ES-I3 (cell line): Measurements from ENCODE around the gene ESR2.

Experiments used
- H3K36me3 ChIP-seq: 2 replicates; pipeline ENCODE4 v1.6.1; 2013; ENCODE audit warnings: mild to moderate bottlenecking, low read length, control low read depth, moderate library complexity; ENCODE audit not compliant: insufficient read depth
- H3K4me1 ChIP-seq: 2 replicates; pipeline ENCODE4 v1.6.1; 2013; ENCODE audit warnings: mild to moderate bottlenecking, control low read depth, low read length; ENCODE audit not compliant: insufficient read depth
- H3K9ac ChIP-seq: 2 replicates; pipeline ENCODE4 v1.6.1; 2013; ENCODE audit warnings: low read depth, mild to moderate bottlenecking, low read length, moderate library complexity
- H3K9me3 ChIP-seq: 2 replicates; pipeline ENCODE4 v1.6.1; 2013; ENCODE audit warnings: mild to moderate bottlenecking, low read length, moderate library complexity; ENCODE audit not compliant: control insufficient read depth, insufficient read depth

ESR2 gene

GRCh38 chr14:64209444-64210131 lies 84.6 kb downstream of the ESR2 start:
- no peaks in the 10 kb centered on the region; the same call in 1 of the 2 replicates for H3K36me3 ChIP-seq

GRCh38 chr14:64208981-64209380 lies 85.2 kb downstream of the ESR2 start:
- Histone ChIP-seq H3K9ac (no peak overlapping the region), H3K36me3 (no peaks in the 10 kb centered on the region; the same call in 1 of the 2 replicates), H3K4me1 (no peaks in the 10 kb centered on the region), H3K9me3 (no peaks in the 10 kb centered on the region)

More at GRCh38 chr14:64209444-64210131, 84.6 kb downstream of the ESR2 start:
- H3K9me3 ChIP-seq: no peaks in the 10 kb centered on the region
- H3K4me1 ChIP-seq: no peaks in the 10 kb centered on the region
- H3K9ac ChIP-seq: no peak overlapping the region

DNA sequence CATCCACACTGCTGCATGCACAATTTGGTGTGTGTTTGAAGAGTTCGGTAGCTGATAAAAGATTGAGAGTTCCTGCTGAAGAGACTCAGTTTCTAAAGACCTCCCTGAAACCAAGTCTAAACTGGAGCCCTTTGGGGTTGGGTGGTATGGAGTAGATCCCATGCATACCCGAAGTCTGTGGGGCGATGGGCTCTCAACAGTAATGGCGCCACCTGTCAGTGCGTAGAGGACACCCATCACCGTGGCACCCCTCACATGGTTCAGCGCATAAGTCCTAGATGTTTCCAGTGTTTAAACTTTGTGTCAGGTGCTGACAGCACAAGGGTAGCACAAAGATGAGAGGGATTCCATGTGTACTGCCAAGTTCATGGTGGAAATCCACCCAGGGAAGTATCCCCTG lies 85.9 kb downstream of the ESR2 start:
- no peak overlapping the region for H3K9ac ChIP-seq
- H3K9me3 ChIP-seq: no peaks in the 10 kb centered on the region
- no peaks in the 10 kb centered on the region for H3K4me1 ChIP-seq
- no peaks in the 10 kb centered on the region; the same call in 1 of the 2 replicates for H3K36me3 ChIP-seq

DNA sequence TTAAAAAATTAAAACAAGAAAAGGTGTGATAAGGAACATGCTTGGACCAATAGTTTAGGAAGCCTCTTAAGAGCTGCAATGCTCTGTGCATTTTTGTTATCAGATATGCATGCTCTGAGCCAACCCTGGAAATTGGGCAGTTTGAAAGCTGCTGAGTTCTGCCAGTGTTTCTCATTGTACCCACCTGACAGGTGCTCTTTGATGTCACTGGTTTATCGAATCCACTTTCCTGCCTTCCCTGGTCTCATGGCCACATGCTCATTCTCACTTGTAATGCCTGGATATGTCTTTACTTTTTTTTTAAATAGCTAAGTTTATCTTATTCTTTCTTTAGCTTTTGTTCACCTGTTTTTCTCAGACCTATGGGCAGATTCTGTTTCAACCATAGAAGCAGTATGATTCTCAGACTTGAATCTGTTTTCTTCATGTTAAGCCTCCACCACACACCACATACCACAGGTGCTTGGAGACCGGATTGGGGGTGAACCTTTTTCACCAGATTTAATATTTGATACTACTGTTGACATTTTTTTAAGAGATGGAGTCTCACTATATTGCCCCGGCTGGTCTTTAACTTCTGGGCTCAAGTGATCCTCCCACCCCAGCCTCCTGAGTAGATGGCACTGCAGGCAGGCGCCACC lies 90.7 kb downstream of the ESR2 start:
- no peak overlapping the region for H3K9ac ChIP-seq
- no peaks in the 10 kb centered on the region for H3K9me3 ChIP-seq
- H3K36me3 ChIP-seq: 0 out of 2 replicates have a peak, but pooled peaks cover 2% of the 10 kb centered on the region
- H3K4me1 ChIP-seq: peaks cover 9% of the 10 kb centered on the region

DNA sequence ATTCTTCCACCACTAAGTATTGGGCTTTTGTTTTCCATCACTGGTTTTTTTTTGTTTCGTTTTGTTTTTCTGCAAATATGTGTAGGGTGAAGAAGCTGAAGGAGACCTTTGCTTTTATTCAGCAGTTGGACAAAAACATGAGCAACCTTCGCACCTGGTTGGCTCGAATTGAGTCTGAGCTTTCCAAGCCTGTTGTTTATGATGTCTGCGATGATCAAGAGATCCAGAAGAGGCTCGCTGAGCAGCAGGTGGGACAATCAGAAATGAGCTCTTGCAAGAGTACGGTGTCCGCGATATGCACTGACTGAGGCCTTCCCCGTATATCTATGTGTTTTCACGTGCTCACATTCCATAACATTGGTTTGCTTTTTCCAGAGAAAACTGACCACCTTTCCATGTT lies 91.5 kb downstream of the ESR2 start:
- Histone ChIP-seq H3K9ac (no peak overlapping the region), H3K36me3 (0 out of 2 replicates have a peak, but pooled peaks cover 2% of the 10 kb centered on the region), H3K9me3 (no peaks in the 10 kb centered on the region), H3K4me1 (peaks cover 9% of the 10 kb centered on the region)

DNA sequence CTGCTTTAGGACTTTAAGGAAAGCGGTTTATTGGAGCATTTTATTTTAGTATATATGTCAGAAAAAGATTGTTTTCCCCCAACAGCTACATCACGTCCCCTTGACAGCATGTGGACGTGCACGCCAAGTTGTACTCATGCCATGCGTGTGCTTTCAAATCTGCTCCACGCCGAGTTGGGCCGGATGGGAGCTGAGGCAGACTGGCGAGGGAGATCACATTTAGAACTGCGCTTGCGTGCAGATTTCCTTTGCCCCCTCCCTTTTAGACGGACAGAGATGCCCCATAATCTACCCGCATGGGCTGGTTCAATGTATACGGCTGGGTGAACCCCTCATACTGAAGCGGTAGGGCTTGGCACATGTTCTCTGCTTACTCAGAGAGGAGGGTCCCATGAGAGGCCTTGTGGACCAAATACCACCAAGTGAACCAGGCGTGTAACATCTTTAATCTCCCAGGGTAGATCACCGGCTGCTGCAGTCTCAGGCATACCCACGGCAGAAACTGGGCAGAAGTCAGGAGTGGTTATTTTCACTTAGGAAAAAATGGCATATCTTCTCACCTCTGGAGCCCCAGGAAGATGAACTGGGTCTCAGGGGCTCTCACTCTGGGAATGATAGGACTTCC lies 92.1 kb downstream of the ESR2 start:
- Histone ChIP-seq H3K9ac (no peak overlapping the region), H3K4me1 (peaks cover 12% of the 10 kb centered on the region), H3K9me3 (no peaks in the 10 kb centered on the region), H3K36me3 (0 out of 2 replicates have a peak, but pooled peaks cover 2% of the 10 kb centered on the region)

GRCh38 chr14:64201296-64201695 lies 92.9 kb downstream of the ESR2 start:
- Histone ChIP-seq H3K9me3 (no peaks in the 10 kb centered on the region), H3K36me3 (0 out of 2 replicates have a peak, but pooled peaks cover 2% of the 10 kb centered on the region), H3K4me1 (peaks cover 19% of the 10 kb centered on the region), H3K9ac (no peak overlapping the region)

GRCh38 chr14:64200170-64200569 lies 94.0 kb downstream of the ESR2 start:
- peaks cover 25% of the 10 kb centered on the region for H3K4me1 ChIP-seq
- 0 out of 2 replicates have a peak, but pooled peaks cover 2% of the 10 kb centered on the region for H3K36me3 ChIP-seq
- no peak overlapping the region for H3K9ac ChIP-seq
- H3K9me3 ChIP-seq: no peaks in the 10 kb centered on the region

GRCh38 chr14:64198486-64198885 lies 95.7 kb downstream of the ESR2 start:
- Histone ChIP-seq H3K9ac (no peak overlapping the region), H3K9me3 (no peaks in the 10 kb centered on the region), H3K4me1 (peaks cover 29% of the 10 kb centered on the region), H3K36me3 (0 out of 2 replicates have a peak, but pooled peaks cover 2% of the 10 kb centered on the region)

GRCh38 chr14:64197996-64198395 lies 96.2 kb downstream of the ESR2 start:
- H3K4me1 ChIP-seq: peaks cover 29% of the 10 kb centered on the region
- H3K9ac ChIP-seq: no peak overlapping the region
- 0 out of 2 replicates have a peak, but pooled peaks cover 2% of the 10 kb centered on the region for H3K36me3 ChIP-seq
- H3K9me3 ChIP-seq: no peaks in the 10 kb centered on the region

- Histone ChIP-seq H3K9ac (peak overlapping the region; percentile 17; the same call in 1 of the 2 replicates), H3K36me3 (no peaks in the 10 kb centered on the region), H3K4me1 (peaks cover 33% of the 10 kb centered on the region), H3K9me3 (no peaks in the 10 kb centered on the region)
These were observed 97.3 kb downstream of the ESR2 start for GRCh38 chr14:64196814-64197411.

DNA sequence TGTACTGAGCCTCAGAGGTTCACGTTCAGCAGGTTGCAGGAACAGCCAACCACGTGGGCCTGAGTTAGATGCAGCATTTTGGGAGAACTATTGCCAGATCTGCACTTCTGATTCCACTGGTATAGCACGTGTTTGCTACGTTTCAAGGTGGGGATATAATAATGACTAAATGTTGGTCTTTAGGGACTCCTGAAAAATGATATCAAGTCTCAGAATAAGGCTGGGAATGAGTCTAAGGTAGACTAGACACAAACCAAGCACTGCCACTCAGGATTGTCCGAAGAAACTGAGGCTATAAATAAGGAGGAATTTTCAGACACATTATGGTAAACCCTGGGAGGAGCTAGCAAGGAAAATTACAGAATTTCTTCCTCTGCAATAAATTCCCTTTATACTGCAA lies 98.1 kb downstream of the ESR2 start:
- H3K9ac ChIP-seq: no peak overlapping the region

GRCh38 chr14:64195199-64195598 lies 99.0 kb downstream of the ESR2 start:
- no peaks in the 10 kb centered on the region for H3K9me3 ChIP-seq
- H3K4me1 ChIP-seq: peaks cover 28% of the 10 kb centered on the region
- H3K36me3 ChIP-seq: no peaks in the 10 kb centered on the region
- no peak overlapping the region for H3K9ac ChIP-seq

More for the DNA sequence above, 98.1 kb downstream of the ESR2 start:
- H3K36me3 ChIP-seq: no peaks in the 10 kb centered on the region
- H3K4me1 ChIP-seq: peaks cover 33% of the 10 kb centered on the region
- H3K9me3 ChIP-seq: no peaks in the 10 kb centered on the region

GRCh38 chr14:64194404-64194803 lies 99.8 kb downstream of the ESR2 start:
- Histone ChIP-seq H3K9me3 (no peaks in the 10 kb centered on the region), H3K36me3 (no peaks in the 10 kb centered on the region), H3K9ac (no peak overlapping the region), H3K4me1 (peaks cover 24% of the 10 kb centered on the region)
